GM23338 (cell line): ENCODE measurements around the gene SLC8A1. TPM values are rescaled to one million over a fixed set of nuclear protein-coding genes. Genes with fewer than 3 reads are reported as not detected.

Experiments used
- ATAC-seq: fragments of 200-7000 bp; cut with Tn5 transposase; 3 replicates; pipeline ENCODE4 v1.9.1; 2020
- DNase-seq: peaks from one replicate; pipeline ENCODE4 v3.0.0-alpha.2; 2015; ENCODE audit warnings: low spot score
- H2AFZ ChIP-seq: fragments of 200-600 bp; sonication (generic); 2 replicates; pipeline ENCODE4 v1.8.0; 2016; ENCODE audit warnings: antibody characterized with exemption, mild to moderate bottlenecking, moderate library complexity
- H3F3A ChIP-seq: fragments of 200-600 bp; sonication (generic); replicated peaks from 2 replicates; pipeline ENCODE4 v1.8.0; 2017; ENCODE audit warnings: antibody characterized with exemption, mixed run types, low read depth
- H3K27ac ChIP-seq: fragments of 200-600 bp; sonication (generic); 2 replicates; pipeline ENCODE4 v1.6.1; 2016; ENCODE audit warnings: low read depth
- H3K27me3 ChIP-seq: fragments of 200-600 bp; sonication (generic); 2 replicates; pipeline ENCODE4 v1.8.0; 2016; ENCODE audit warnings: mild to moderate bottlenecking, mixed run types, moderate library complexity; ENCODE audit not compliant: insufficient read depth
- H3K36me3 ChIP-seq: fragments of 200-600 bp; sonication (generic); 2 replicates; pipeline ENCODE4 v1.8.0; 2016; ENCODE audit warnings: mild to moderate bottlenecking; ENCODE audit not compliant: insufficient read depth
- H3K4me1 ChIP-seq: fragments of 200-600 bp; sonication (generic); 2 replicates; pipeline ENCODE4 v1.8.0; 2016; ENCODE audit warnings: mild to moderate bottlenecking, moderate library complexity; ENCODE audit not compliant: insufficient read depth
- H3K4me2 ChIP-seq: fragments of 200-600 bp; sonication (generic); 2 replicates; pipeline ENCODE4 v1.7.1; 2017; ENCODE audit warnings: mixed run types
- H3K4me3 ChIP-seq: fragments of 200-600 bp; sonication (generic); 2 replicates; pipeline ENCODE4 v1.6.1; 2016; ENCODE audit warnings: mixed run types
- H3K79me2 ChIP-seq: fragments of 200-600 bp; sonication (generic); replicated peaks from 2 replicates; pipeline ENCODE4 v1.8.0; 2017; ENCODE audit warnings: mild to moderate bottlenecking; ENCODE audit not compliant: insufficient read depth
- H3K9me2 ChIP-seq: fragments of 200-600 bp; sonication (generic); 2 replicates; pipeline ENCODE4 v1.8.0; 2017; ENCODE audit not compliant: insufficient read depth
- H4K20me1 ChIP-seq: fragments of 200-600 bp; sonication (generic); replicated peaks from 2 replicates; pipeline ENCODE4 v1.8.0; 2017; ENCODE audit warnings: mild to moderate bottlenecking; ENCODE audit not compliant: insufficient read depth
- H3K27ac Mint-ChIP-seq: 2 replicates; pipeline ENCODE4 v1.8.0; 2020; ENCODE audit warnings: inconsistent platforms, mild to moderate bottlenecking, moderate library complexity, mixed read lengths
- H3K27me3 Mint-ChIP-seq: 3 replicates; pipeline ENCODE4 v1.8.0; 2022; ENCODE audit warnings: low read depth, mild to moderate bottlenecking, moderate library complexity, mixed read lengths, inconsistent platforms; ENCODE audit not compliant: insufficient read depth, poor library complexity
- H3K36me3 Mint-ChIP-seq: 3 replicates; pipeline ENCODE4 v1.8.0; 2021; ENCODE audit warnings: low read depth, mild to moderate bottlenecking, inconsistent platforms, moderate library complexity, mixed read lengths
- H3K4me1 Mint-ChIP-seq: 3 replicates; pipeline ENCODE4 v1.8.0; 2020; ENCODE audit warnings: mild to moderate bottlenecking, inconsistent platforms, mixed read lengths
- H3K4me3 Mint-ChIP-seq: 3 replicates; pipeline ENCODE4 v1.8.0; 2021; ENCODE audit warnings: moderate library complexity, mild to moderate bottlenecking, inconsistent platforms, mixed read lengths
- H3K9me3 Mint-ChIP-seq: 3 replicates; pipeline ENCODE4 v1.8.0; 2020; ENCODE audit warnings: moderate library complexity, mild to moderate bottlenecking, inconsistent platforms, mixed read lengths
- CREB1 ChIP-seq: fragments of 250-450 bp; sonication (Bioruptor Pico); IDR thresholded peaks from 2 replicates; pipeline ENCODE4 v1.5.0; 2020; ENCODE audit warnings: low read depth, mild to moderate bottlenecking, moderate library complexity
- CTCF ChIP-seq, 2 experiments: fragments of 200-600 bp in 1 of 2; sonication (generic) in 1 of 2; conservative IDR thresholded peaks; 2 replicates each; pipeline versions ENCODE4 v1.5.1 to v1.6.1; 2016 to 2017; ENCODE audit warnings: antibody characterized with exemption in 2 of 2, low read depth in 2 of 2, mild to moderate bottlenecking in 2 of 2, moderate library complexity in 1 of 2
- ETS1 ChIP-seq: IDR thresholded peaks from 2 replicates; pipeline ENCODE4 v1.6.1; 2016; ENCODE audit warnings: antibody characterized with exemption
- EZH2 ChIP-seq: fragments of 200-600 bp; sonication (generic); IDR thresholded peaks from one replicate; pipeline ENCODE4 v1.8.0; 2017; ENCODE audit warnings: antibody characterized with exemption, mild to moderate bottlenecking, low read depth; ENCODE audit not compliant: unreplicated experiment
- EZH2phosphoT487 ChIP-seq: fragments of 200-600 bp; sonication (generic); IDR thresholded peaks from one replicate; pipeline ENCODE4 v1.8.1; 2018; ENCODE audit warnings: antibody characterized with exemption; ENCODE audit not compliant: unreplicated experiment
- JUNB ChIP-seq: IDR thresholded peaks from one replicate; pipeline ENCODE4 v1.6.1; 2016; ENCODE audit warnings: antibody characterized with exemption; ENCODE audit not compliant: unreplicated experiment
- NANOG ChIP-seq: IDR thresholded peaks from 2 replicates; pipeline ENCODE4 v1.6.1; 2016; ENCODE audit warnings: antibody characterized with exemption, borderline replicate concordance
- REST ChIP-seq: IDR thresholded peaks from one replicate; pipeline ENCODE4 v1.6.1; 2018; ENCODE audit warnings: antibody characterized with exemption; ENCODE audit not compliant: unreplicated experiment
- STAT1 ChIP-seq: IDR thresholded peaks from one replicate; pipeline ENCODE4 v1.6.1; 2016; ENCODE audit warnings: antibody characterized with exemption; ENCODE audit not compliant: unreplicated experiment
- ZNF114 ChIP-seq: fragments of 250-450 bp; sonication (Bioruptor Pico); IDR thresholded peaks from 2 replicates; pipeline ENCODE4 v1.5.0; 2020; ENCODE audit warnings: mild to moderate bottlenecking, moderate library complexity
- ZNF331 ChIP-seq: fragments of 250-450 bp; sonication (Bioruptor Pico); IDR thresholded peaks from 2 replicates; pipeline ENCODE4 v1.5.0; 2020; ENCODE audit warnings: low read depth, mild to moderate bottlenecking, moderate library complexity
- polyA plus RNA-seq: library from polyadenylated mRNA; unstranded; fragments of >200 nt; fragmentation: Nextera tagmentation; extraction: Ambion mirVana; gene quantifications from 2 replicates; pipeline ENCODE4 v1.2.1, GENCODE V29; 2016
- total RNA-seq: library from RNA; depleted of rRNA; stranded (reverse); fragments of >200 nt; shearing (Covaris generic); gene quantifications from 2 replicates; pipeline ENCODE4 v1.2.3, GENCODE V29; 2014

SLC8A1 gene
- total and polyA plus RNA-seq, 2 experiments from 2014 or later, result 2.5 to 3.3 TPM

- Histone ChIP-seq H2AFZ (no peak overlapping the region), H3F3A (no peaks in the 10 kb centered on the region), H3K4me2 (no peak overlapping the region), H3K27me3 (no peaks in the 10 kb centered on the region), H3K9me2 (no peaks in the 10 kb centered on the region), H3K79me2 (no peaks in the 10 kb centered on the region), H3K4me3 (no peak overlapping the region), H3K4me1 (peaks cover 7% of the 10 kb centered on the region), H3K36me3 (no peaks in the 10 kb centered on the region), H4K20me1 (no peaks in the 10 kb centered on the region), H3K27ac (no peak overlapping the region)
- Mint-ChIP-seq H3K9me3 (no peaks in the 10 kb centered on the region), H3K36me3 (no peaks in the 10 kb centered on the region), H3K4me1 (peaks cover 27% of the 10 kb centered on the region), H3K27me3 (no peaks in the 10 kb centered on the region), H3K27ac (no peak overlapping the region), H3K4me3 (no peak overlapping the region)
- ATAC-seq (no peak), DNase-seq (no peak)
- TF ChIP-seq ZNF331 (CRISPR knock-in tag) (no peak), REST (no peak), CREB1 (no peak), ETS1 (no peak), ZNF114 (CRISPR knock-in tag) (no peak), STAT1 (no peak), EZH2phosphoT487 (no peak), JUNB (no peak), NANOG (no peak), EZH2 (no peak), CTCF (conservative IDR thresholded peaks at IDR 0.05; ENCODE audit: low read depth in 2 of 2) (no peak)
Measured at GRCh38 chr2:40098786-40099470, 353.0 kb downstream of the SLC8A1 start.
